Amniotic stem cell (primary cell): ENCODE results near the gene ADGRD1.

Source experiments
- DNase-seq: peaks from one replicate; lab custom pipeline; 2025; lab: John Stamatoyannopoulos, UW

ADGRD1 gene

DNA sequence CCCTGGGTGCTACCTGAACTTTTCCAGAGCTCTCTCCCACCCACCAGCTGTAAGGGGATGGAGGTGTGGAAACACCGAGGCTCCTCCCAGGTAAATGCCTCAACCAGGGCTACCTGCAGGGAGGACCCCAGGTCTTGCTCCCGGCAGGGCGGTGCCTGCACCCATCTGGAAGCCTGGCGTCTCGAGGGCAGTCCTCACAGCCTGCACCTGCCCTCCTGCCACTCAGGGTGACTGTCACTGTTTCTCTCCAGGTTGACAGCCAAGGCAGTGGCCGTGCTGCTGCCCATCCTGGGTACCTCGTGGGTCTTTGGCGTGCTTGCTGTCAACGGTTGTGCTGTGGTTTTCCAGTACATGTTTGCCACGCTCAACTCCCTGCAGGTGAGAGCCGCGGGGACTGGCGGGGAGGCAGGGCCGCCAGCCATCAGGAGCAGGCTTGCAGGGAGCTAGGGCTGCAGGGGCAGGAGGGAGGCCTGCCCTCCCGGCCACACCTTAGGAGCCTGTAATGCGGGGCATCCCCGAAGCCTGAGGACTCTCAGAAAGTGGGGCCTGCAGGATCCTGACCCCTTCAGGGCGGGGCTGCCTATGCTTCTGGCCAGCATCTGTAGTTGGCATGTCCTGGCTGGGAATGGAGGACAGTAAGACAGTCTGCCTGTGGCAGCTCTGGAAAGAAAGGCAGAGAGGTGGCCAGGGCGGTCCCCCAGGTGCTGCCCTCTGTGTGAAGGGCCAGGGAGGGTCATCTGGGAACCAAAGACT lies 182.3 kb downstream of the ADGRD1 start:
- DNase-seq = no peak

DNA sequence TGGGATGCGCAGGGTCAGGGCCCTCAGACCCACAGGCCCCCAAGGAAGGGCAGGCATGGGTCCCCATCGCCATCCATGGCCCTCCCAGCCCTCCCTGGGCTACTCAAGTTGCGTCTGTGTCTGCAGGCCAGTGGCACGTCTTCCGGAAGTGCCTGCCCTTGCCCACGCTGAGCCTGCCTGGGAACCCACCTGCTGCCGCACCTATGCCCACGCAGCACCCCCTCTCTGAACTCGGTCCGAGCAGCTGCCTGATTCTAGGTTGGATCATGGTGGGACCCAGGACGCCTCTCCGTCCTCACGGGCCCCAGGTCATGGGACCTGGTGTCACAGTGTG lies 182.8 kb downstream of the ADGRD1 start:
- DNase-seq = no peak

DNA sequence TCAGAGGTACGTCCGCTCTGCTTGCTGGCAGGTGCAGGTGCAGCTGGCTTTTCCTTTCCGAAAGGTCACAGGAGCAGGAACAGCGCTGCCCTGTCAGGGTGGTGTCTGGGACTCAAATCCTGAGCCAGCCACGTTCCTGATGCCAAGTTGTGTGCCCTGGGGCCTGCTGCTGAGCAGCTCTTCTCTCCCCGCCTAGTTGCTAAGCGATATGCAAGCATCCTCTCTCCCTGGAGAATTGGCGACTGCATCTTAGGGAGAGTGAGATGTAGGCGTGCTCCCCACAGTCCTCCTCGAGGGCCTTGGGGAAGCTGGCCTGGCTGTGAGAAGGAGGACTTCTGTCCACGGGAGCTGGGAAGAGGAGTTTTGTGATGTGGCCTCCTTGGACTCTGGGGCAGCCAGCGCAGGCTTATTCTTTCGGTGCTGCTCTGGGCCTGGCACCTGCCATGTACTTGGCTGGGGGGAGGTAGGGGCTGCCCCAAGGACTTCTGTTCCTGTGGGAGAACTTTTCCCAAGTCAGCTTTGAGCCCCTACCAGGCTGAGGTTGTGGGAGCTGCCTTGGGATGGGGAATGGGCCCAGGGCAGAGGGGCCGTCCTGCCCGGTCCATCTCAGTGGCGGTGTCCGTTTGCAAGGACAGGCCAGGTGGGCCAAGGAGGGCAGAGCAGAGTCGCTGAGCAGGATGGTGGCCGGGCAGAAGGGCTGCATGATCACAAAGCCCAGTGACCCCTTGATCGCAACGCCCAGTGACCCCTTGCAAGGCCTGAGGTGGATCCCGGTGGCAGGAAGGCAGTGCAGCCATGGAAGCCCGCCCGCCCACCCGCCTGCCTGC lies 183.5 kb downstream of the ADGRD1 start:
- DNase-seq = no peak

DNA sequence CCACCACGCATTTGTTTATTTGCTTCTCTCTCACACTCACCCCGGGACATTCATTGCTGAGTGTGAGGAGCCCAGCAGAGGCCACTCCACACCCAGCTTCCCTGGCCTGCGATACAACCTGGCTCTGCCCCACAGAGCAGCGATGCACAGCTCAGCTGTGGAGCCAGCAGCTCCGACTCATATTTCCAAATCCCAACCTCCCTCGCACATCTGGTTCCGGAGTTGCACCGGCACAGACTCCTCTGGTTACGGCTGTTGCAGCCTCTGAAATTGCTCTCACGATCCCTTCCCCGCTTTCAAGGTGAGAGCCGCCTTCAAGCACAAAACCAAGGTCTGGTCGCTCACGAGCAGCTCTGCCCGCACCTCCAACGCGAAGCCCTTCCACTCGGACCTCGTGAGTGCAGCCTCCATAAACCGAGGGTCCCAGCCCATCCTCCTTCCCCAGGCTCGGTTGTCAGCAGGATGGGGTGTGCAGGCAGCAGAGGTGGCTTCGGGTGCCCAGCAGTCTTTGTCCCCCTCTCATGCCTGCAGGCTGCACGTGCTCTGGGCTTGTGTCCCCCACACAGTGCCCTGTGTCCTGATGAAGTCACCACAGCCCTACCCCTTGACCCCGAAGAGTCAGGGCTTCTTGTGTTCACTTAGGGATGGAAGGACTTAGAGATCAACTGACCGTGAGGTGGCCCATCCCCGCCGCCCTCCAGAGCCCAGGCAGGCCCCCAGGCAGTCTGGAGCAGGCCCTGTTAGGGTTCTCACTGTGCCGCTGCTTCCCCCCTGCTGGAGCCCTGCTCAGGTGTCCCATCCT lies 184.3 kb downstream of the ADGRD1 start:
- DNase-seq = no peak

DNA sequence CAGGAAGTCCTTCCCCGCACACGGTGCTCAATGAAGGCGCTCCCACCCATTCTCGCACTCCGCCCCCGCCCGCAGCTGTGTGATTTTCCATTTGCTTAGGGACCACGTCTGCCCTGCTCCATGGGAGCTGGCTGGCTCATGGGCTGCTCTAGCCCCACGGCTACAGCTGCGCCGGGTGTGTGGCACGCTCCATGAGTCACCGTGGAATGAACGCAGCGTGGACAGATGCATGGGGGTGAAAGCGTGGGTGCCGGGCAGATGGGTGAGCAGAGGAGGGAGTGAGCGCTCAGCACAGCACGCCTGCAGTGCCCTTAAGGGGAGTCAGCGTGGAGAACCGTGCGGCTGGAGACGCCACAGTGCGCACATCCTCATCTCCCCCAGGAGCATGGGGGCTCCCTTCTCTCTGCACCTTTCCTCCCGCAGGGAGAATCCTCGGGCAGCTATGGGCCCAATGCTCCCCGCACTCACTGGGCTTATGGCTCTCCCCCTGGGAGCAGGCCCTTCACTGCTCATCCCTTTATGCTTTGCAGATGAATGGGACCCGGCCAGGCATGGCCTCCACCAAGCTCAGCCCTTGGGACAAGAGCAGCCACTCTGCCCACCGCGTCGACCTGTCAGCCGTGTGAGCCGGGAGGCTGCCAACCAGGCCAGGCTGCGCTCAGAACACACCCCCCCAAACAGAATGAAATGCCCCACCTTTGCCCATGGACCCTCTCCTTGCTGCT lies 185.1 kb downstream of the ADGRD1 start:
- DNase-seq = no peak

DNA sequence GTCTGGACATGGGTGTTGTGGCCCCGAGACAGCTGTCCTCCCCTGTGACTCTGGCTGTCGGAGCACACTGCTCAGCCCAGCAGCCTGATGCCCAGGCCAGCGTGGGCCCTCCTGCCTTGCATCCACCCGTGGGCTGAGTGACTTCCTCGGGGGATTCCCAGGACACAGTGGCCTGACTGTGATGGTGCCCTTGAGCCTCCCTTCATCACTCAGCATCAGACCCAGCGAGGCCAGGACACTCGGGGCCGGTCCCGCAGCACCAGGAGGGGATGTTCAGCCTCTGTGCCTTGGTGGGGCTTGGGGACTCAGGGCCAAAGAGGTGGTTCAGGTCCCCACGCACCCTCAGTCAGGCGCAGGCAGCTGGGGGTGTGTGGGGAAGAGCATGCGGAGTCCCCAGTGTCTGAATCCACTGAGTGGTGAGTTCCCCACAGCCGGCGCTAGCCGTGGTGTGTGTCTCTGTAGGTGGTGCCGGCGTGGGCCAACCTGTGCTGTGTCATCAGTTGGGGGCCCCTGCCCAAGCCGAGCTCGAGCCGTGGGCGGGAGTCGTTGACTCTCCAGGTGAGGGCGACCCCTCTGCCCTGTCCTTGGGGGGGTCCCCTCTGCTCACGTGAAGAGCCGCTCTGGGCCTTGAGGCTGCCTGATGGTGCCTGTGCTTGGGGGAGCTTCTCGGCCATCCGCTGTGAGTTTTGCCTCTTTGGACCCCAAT lies 185.8 kb downstream of the ADGRD1 start:
- no peak for DNase-seq

DNA sequence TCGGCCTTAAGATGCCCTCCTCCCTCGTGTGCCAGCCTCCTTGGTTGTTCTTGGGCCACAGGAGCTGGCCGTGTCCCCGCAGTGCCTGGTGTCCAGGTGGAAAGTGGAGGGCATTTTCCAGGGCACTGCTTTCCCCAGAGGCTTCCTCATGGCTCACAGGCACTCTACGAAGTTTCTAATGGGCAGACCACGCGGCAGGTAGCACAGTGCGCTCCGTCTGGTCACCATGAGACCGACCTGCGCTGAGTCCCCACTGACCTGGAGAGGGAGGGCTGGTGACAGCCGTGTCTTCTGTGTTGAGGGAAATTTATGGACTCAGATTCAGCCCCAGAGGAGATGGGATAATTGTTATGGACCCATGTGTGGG lies 186.3 kb downstream of the ADGRD1 start:
- no peak for DNase-seq

DNA sequence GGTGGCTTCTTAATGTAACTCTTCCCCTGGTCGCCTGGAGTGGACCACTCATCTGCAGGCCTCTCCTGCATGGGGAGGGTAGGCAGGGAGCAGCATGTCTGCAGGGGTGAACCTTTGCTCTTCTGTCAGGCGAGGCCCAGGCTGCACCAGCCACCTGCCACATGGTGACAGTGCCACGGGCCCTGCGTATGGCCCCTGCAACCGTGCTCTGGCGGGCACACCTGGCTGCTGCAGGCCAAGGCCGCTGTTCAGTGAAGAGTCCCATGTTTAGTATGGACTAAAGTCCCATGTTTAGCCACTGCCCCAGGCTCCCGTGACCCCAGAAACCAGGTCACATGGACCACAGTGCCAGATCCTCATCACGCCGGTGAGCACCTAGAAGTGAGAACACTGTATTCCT lies 187.0 kb downstream of the ADGRD1 start:
- no peak for DNase-seq

DNA sequence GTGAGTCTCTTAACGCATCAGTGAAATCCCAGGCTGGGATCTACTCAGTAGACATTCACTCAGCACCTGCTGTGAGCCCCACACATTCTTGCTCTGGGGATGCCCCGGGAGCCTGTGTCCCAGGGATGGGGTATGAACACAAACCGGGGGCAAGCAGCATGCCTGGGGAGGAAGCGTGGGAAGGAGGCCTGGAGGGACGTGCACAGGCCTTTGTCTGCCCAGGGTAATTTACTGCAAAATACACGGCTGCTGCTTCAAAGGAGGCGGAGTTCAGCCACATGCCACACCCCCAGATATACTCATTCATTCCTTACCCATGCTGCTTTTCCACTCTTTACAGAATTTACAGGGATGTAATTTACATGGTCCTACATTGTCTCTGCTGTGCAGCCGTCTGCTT lies 187.8 kb downstream of the ADGRD1 start:
- DNase-seq = no peak

DNA sequence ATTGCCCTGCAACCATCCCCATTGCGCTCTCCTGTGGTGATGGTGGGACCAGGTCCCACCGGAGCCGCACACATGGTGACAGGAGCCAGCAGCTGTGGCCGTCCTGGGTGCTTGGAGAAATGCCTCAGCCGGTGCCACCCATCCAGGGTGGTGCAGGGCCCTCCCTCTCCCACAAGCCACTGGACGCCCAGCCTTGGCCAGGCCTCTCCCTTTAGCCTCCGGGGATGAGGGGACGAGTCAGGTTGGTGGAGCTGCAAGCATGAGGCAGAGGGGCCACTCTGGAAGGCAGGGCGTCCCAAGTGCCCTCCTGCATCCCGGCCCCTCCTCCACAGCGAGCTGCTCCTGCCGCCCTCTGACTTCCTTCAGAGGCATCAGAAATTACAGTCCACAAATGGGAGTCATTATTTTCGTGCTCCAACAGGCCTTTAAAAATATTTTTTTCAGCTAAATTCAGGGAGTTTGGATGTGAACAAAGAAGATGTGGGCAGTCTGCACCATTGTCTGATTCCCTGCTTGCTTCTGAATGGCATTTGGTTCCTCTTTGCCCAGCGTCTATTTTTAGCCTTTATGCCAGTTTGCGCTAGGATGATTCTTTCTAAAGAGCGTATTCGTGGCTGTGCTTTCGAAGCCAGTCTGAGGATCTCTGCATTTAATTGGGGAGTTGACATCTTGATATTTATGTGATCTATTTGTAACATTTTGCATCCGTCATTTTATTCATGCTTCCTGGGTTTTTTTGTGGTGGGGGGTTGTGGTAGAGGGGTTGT lies 189.4 kb downstream of the ADGRD1 start:
- DNase-seq = no peak

DNA sequence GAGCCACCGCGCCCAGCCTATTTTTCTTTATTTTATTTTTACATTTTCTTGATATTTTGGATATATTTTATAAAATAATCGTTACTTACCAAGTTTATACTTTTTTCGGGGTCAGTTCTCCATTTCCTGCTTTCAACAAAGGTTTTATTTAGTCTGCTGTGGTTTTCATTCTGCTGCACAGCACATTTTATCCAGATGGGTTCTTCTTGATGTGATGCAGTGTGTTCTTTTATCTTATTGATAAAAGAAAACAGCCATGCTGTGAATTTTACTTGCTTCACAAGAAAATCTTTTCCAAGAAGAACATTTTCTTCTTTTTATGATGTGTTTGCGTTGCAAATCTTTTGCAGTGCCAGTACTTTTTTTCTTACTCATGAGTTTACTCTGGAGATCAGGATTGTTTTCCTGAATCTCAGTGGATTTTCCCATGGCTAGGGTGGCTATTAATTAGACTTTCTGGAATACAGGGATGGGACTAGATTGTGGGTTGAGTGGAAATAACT lies 192.5 kb downstream of the ADGRD1 start:
- no peak for DNase-seq

DNA sequence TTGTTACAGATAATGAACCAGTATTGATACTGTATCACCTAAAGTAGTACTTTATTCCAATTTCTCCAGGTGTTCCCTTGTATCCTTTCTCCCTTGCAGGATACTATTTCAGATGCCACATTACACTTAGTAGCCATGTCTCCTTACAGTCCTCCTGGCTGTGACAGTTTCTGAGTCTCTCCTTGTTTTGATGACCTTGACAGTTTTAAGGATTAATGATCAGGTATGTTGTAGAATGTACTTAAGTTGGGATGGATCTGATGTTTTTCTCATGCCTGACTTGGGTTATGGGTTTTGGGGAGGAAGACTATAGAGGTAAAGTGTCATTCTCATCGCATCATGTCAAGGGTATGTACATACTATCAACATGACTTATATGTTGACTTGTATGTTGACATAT lies 193.6 kb downstream of the ADGRD1 start:
- DNase-seq = no peak

DNA sequence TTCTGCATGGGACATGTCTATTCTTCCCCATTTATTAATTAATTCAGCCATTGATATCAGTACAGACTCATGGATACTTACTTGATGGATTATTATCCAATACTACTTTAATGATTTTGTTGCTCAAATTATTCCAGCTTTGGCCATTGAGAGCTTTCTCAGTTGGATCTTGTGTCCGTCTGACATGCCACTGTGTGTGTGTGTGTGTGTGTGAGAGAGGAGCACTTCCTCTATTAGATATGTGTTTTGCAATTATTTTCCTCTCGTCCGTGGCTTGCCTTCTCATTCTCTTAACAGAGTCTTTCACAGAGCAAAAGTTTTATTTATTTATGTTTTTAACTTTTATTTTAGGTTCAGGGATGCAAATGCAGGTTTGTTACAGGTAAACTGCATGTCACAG lies 194.2 kb downstream of the ADGRD1 start:
- no peak for DNase-seq

DNA sequence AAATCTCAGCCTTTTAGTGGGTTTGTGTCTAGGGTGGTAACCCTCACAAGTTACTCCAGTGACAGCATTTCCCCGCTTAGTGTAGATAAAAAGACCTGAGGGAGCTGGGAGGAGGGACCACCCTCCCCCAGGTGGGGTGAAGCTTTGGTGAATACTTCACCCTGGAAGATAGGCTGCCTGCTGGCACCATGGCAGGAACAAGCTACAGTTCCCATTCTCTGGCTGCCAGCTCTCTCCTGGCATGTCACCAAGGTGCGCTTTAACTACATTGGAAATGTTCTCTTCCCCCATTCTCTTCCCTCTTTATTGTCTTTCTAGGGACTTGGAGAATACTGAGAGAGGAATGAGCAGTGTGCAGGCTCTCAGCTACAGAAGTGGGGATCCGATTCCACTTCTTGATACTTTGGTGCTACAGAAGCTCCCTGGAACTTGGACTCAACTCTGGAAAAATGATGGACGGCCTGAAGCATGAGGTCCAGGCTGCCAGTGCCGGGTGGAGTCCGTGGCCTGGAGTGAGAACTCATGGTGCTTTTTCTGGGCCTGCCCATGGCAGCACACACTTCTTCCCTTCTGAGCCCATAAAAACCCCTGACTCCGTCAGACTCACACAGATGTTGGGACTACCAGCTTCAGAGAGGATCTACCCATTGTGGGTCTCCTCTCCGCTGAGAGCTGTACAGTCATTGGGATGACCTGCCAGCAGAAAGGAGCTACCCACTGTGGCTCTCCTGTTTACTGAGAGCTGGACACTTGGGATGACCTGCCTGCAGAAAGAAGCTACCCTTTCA lies 198.0 kb downstream of the ADGRD1 start:
- DNase-seq = no peak

DNA sequence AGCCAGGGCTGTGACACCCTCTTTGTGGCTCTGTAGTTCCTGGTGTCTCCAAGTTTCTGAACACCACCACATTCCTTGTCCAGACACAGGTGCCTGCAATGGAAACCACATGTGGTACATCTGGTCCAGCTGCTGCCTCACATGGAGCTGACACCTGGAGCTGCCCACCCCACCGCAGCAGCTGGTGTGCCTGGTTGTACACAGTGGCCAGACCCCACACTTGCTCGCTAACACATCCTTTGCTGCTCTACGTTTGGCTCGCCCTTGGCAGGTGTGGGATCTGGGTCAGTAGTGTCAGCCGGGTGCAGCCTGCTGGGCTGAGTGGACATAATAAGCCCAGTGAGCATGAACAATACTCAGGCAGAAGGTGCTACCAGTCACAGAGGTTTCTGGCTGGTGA lies 198.9 kb downstream of the ADGRD1 start:
- no peak for DNase-seq

DNA sequence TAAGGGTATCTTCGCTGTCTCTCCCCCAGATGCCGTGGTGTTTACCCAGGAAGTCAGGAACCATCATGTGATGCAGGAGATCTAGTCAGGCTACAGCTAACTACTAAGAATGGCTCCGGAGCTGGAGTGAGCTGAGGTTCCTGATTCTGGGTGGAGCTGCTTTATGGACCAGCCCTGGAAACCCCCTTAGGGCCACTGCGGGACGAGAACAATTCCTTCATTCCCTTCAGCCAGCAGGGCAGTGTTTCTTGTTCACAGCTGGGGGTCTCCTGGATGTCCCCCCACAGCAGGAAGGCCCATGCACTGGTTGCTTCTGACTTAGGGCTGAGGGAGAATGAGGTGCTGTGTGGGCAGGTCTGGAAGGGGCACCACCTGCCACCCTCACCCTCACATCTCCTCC lies 199.3 kb downstream of the ADGRD1 start:
- DNase-seq = no peak

DNA sequence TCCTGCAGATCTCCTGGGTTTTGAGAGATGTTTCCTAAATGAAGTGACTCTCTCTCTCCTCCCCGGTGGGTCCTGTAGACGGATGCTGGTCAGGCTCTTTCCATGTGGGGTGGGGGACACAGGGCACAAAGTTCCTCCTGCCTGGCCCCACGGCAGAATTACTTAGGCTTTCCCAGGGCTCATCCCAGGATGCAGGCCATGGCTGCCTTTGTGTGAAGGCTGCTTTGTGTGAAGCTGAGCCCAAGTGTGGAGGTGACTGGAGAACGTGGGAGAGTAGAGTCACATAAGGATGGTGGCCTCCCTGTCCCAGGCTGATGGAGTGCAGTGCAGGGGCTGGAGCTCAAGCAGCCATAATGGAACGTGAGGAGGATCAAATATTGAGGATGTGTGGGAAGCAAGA lies 200.2 kb downstream of the ADGRD1 start:
- DNase-seq = no peak

DNA sequence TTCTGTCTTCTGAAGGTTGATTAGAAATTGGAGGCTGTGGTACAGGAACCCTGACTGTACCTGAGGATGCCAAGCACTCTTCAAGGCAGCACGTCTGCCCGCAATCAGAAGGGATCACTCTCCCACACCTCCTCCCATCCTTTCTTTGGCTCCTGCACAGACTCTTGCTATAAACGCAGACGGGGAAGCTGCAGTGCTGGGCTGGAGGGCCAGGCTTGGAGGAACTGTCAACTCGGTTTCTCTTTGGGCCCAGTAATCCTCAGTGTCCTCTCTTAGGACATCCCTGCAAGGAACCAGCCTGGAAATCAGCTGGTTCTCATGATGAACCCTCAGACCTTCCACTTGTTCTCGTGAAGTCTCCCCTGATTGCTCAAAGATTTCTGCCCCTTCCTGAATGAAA lies 201.4 kb downstream of the ADGRD1 start:
- DNase-seq = no peak

DNA sequence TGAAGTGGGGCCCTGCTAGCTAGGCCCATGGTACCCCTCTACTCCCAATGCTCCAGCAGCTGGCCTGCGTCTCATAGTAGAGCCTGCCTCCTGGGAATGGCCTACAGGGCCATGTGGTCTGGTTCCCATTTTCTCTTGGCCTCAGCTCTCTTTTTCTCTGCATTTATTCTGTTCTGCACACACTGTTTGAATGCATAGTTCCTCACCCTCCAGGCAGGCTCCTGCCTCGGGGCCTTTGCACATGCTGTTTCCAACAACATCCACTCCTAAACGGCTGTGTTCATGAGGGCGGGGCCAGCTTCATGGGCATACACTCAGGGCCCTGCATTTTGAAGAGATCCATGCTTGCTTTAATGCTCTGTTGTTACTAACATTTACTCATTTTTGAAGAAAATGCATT lies 204.0 kb downstream of the ADGRD1 start:
- DNase-seq = no peak

DNA sequence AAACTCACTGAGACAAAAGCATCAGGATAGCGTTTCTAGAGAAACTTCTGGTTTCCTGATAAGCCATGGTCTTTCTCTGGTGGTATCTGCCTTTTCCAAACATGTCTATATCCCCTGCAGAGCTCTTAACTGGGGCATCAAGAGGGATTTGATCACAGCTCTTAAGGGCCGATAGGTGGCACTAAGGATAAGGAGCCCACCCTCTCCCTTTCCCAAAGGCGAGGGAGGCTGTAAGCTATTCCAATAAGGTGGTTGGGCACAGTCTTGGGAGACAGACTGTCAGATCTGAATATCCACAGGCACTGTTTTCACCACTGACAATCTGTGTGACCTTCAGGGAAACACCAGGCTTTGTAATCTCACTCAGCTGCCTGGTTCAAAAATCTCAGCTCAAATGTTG lies 206.0 kb downstream of the ADGRD1 start:
- DNase-seq = no peak
